ENCODE measurements around the gene SCAF8. TPM values are rescaled to one million over a fixed set of nuclear protein-coding genes. Genes with fewer than 3 reads are reported as not detected.

SCAF8 gene
- total and polyA plus RNA-seq, 2 experiments from 2014 or later, result 12.0 to 38.5 TPM

DNA sequence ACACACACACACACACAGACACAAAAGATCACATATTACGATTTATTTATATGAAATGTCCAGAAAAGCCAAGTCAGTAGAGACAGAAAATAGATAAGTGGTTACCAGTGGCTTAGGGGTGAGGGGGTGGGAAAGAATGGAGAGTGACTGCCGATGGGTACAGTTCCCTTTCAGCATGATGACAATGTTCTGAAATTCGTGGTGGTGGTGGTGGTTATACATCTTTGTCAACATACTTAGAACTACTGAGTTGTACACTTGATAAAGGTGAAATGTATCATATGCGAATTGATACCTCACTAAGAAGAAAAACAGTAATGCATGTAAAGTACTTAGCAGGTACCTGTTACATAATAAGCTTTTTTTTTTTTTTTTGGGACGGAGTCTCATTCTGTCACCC is 124.3 kb downstream of the SCAF8 start:
- peaks cover 7% of the 10 kb centered on the region for H4K20me1 ChIP-seq (ENCODE audit: insufficient read depth, poor library complexity, severe bottlenecking)
- no peaks in the 10 kb centered on the region for H3K9me3 ChIP-seq (ENCODE audit: low read depth)
- no peaks in the 10 kb centered on the region for H3K9me2 ChIP-seq (replicated peaks; ENCODE audit: insufficient read depth)
- H3K27ac ChIP-seq, result no peak overlapping the region
- no peak overlapping the region for H2AFZ ChIP-seq
- no peak for DNase-seq (ENCODE audit: low spot score)
- TF ChIP-seq EZH2phosphoT487 (IDR thresholded peaks at IDR 0.05; ENCODE audit: low read depth, severe bottlenecking, unreplicated experiment) (no peak), EZH2 (IDR thresholded peaks at IDR 0.05; ENCODE audit: borderline replicate concordance) (no peak)
- TF ChIP-seq, protein P1, sequence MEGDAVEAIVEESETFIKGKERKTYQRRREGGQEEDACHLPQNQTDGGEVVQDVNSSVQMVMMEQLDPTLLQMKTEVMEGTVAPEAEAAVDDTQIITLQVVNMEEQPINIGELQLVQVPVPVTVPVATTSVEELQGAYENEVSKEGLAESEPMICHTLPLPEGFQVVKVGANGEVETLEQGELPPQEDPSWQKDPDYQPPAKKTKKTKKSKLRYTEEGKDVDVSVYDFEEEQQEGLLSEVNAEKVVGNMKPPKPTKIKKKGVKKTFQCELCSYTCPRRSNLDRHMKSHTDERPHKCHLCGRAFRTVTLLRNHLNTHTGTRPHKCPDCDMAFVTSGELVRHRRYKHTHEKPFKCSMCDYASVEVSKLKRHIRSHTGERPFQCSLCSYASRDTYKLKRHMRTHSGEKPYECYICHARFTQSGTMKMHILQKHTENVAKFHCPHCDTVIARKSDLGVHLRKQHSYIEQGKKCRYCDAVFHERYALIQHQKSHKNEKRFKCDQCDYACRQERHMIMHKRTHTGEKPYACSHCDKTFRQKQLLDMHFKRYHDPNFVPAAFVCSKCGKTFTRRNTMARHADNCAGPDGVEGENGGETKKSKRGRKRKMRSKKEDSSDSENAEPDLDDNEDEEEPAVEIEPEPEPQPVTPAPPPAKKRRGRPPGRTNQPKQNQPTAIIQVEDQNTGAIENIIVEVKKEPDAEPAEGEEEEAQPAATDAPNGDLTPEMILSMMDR (IDR thresholded peaks at IDR 0.05; ENCODE audit: poor library complexity), result no peak
- no peak overlapping the region for H3K4me2 ChIP-seq
- WGBS (ENCODE audit: low lambda C conversion rate, missing lambda C conversion rate), result 94% methylated on average over 5 of the region's 5 CpGs
- H3K4me3 ChIP-seq, result no peak overlapping the region
- H3K4me1 ChIP-seq (ENCODE audit: insufficient read depth), result peaks cover 7% of the 10 kb centered on the region
- no peaks in the 10 kb centered on the region for H3K27me3 ChIP-seq
- H3K79me2 ChIP-seq, result peaks cover 61% of the 10 kb centered on the region
- no peaks in the 10 kb centered on the region for H3K36me3 ChIP-seq (replicated peaks; ENCODE audit: insufficient read depth, low read depth)

DNA sequence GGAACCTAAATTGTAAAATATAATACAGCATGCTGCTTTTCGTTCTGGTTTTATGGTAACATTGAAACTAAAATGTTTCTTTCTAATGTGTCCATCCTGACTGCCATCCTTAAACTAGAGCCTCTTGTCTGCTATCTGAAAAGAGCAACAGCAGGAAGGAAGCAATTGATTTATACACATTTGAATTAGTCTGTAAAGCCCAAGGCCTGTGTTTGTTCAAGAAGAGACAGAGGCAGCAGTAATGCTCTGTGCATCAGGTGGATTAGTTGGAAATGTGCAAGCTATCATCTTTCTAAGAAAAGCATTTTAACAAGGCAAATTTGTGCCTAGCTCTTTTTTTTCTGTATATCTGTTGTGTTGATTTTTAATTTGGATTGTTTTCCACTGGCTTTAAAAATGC is 128.6 kb downstream of the SCAF8 start:
- no peak overlapping the region for H3K4me2 ChIP-seq
- H3K4me1 ChIP-seq (ENCODE audit: insufficient read depth), result peaks cover 12% of the 10 kb centered on the region
- H3K27ac ChIP-seq, result no peak overlapping the region
- no peaks in the 10 kb centered on the region for H3K27me3 ChIP-seq
- DNase-seq (ENCODE audit: low spot score), result no peak
- no peaks in the 10 kb centered on the region for H3K9me3 ChIP-seq (ENCODE audit: low read depth)
- WGBS (ENCODE audit: low lambda C conversion rate, missing lambda C conversion rate), result 50% methylated on average over 1 of the region's 1 CpG
- peaks cover 3% of the 10 kb centered on the region for H4K20me1 ChIP-seq (ENCODE audit: insufficient read depth, poor library complexity, severe bottlenecking)
- no peak overlapping the region for H3K4me3 ChIP-seq
- H2AFZ ChIP-seq, result no peak overlapping the region
- peaks cover 35% of the 10 kb centered on the region for H3K79me2 ChIP-seq
- no peaks in the 10 kb centered on the region for H3K9me2 ChIP-seq (replicated peaks; ENCODE audit: insufficient read depth)
- no peaks in the 10 kb centered on the region for H3K36me3 ChIP-seq (replicated peaks; ENCODE audit: insufficient read depth, low read depth)
- TF ChIP-seq EZH2phosphoT487 (IDR thresholded peaks at IDR 0.05; ENCODE audit: low read depth, severe bottlenecking, unreplicated experiment), result no peak
- no peak for TF ChIP-seq EZH2 (IDR thresholded peaks at IDR 0.05; ENCODE audit: borderline replicate concordance)
- TF ChIP-seq, protein P1 (IDR thresholded peaks at IDR 0.05; ENCODE audit: poor library complexity), result no peak

DNA sequence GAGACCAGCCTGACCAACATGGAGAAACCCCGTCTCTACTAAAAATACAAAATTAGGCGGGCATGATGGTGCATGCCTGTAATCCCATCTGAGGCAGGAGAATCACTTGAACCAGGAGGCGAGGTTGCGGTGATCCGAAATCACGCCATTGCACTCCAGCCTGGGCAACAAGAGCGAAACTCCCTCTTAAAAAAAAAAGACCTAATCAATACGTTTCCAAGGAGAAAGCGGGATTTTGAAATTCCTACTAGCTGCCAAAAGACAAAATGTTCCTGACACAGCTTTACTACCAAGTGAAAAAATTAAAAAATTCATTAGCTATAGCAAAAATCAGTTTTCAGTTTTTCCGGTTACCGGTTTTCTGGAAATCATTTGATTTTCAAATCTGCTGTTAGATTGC is 129.3 kb downstream of the SCAF8 start:
- TF ChIP-seq, protein P1 (IDR thresholded peaks at IDR 0.05; ENCODE audit: poor library complexity), result no peak
- TF ChIP-seq EZH2phosphoT487 (IDR thresholded peaks at IDR 0.05; ENCODE audit: low read depth, severe bottlenecking, unreplicated experiment) (no peak), EZH2 (IDR thresholded peaks at IDR 0.05; ENCODE audit: borderline replicate concordance) (no peak)
- Histone ChIP-seq H3K9me3 (ENCODE audit: low read depth) (no peaks in the 10 kb centered on the region), H3K9me2 (replicated peaks; ENCODE audit: insufficient read depth) (no peaks in the 10 kb centered on the region), H3K4me2 (no peak overlapping the region), H3K36me3 (replicated peaks; ENCODE audit: insufficient read depth, low read depth) (no peaks in the 10 kb centered on the region), H2AFZ (no peak overlapping the region), H4K20me1 (ENCODE audit: insufficient read depth, poor library complexity, severe bottlenecking) (peaks cover 3% of the 10 kb centered on the region), H3K4me1 (ENCODE audit: insufficient read depth) (peaks cover 12% of the 10 kb centered on the region), H3K4me3 (no peak overlapping the region), H3K79me2 (peaks cover 42% of the 10 kb centered on the region), H3K27ac (no peak overlapping the region), H3K27me3 (no peaks in the 10 kb centered on the region)
- no peak for DNase-seq (ENCODE audit: low spot score)
- WGBS (ENCODE audit: low lambda C conversion rate, missing lambda C conversion rate), result 97% methylated on average over 11 of the region's 11 CpGs

DNA sequence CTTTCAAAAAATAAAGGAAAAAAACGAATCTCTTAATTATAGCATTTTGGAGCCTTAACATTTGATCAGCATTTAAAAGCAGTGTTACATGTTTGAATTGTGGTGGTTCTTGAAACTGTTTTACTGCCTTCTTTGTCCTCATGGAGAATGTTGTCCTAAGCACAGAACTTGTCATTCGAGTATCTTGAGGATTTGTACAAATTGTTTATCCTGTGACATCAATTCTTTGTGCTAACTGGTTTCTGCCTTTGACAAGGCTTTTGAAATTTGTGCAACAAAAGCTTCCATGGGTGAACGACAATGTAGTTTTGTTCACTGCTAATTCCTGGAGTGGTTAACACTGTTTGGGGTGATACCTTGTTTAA is 130.8 kb downstream of the SCAF8 start:
- H4K20me1 ChIP-seq (ENCODE audit: insufficient read depth, poor library complexity, severe bottlenecking), result peaks cover 3% of the 10 kb centered on the region
- peaks cover 31% of the 10 kb centered on the region for H3K79me2 ChIP-seq
- peak overlapping the region; percentile 44 for H3K27ac ChIP-seq
- TF ChIP-seq, protein P1 (IDR thresholded peaks at IDR 0.05; ENCODE audit: poor library complexity), result no peak
- H2AFZ ChIP-seq, result no peak overlapping the region
- H3K9me2 ChIP-seq (replicated peaks; ENCODE audit: insufficient read depth), result no peaks in the 10 kb centered on the region
- H3K4me1 ChIP-seq (ENCODE audit: insufficient read depth), result peaks cover 12% of the 10 kb centered on the region
- DNase-seq (ENCODE audit: low spot score), result no peak
- no peaks in the 10 kb centered on the region for H3K36me3 ChIP-seq (replicated peaks; ENCODE audit: insufficient read depth, low read depth)
- H3K9me3 ChIP-seq (ENCODE audit: low read depth), result no peaks in the 10 kb centered on the region
- WGBS (ENCODE audit: low lambda C conversion rate, missing lambda C conversion rate), result 37% methylated on average over 3 of the region's 3 CpGs
- H3K4me3 ChIP-seq, result no peak overlapping the region
- H3K4me2 ChIP-seq, result peak overlapping the region; percentile 64
- H3K27me3 ChIP-seq, result no peaks in the 10 kb centered on the region

All from hepatocyte (in vitro differentiated cells).